ENCODE measurements around the gene AANAT. TPM values are rescaled to one million over a fixed set of nuclear protein-coding genes. Genes with fewer than 3 reads are reported as not detected.

The AANAT gene
- total RNA-seq, 2 experiments from 2014 or later: 0.36 TPM; not detected in 1

GRCh38 chr17:76485569-76485968, 18.2 kb downstream of the AANAT start:
- no peak overlapping the region for H3K4me3 Mint-ChIP-seq
- H3K27me3 Mint-ChIP-seq: no peaks in the 10 kb centered on the region
- peaks cover 2% of the 10 kb centered on the region for H3K36me3 Mint-ChIP-seq
- peaks cover 12% of the 10 kb centered on the region for H3K4me1 Mint-ChIP-seq
- no peak for DNase-seq
- H3K27ac Mint-ChIP-seq: no peak overlapping the region
- no peaks in the 10 kb centered on the region for H3K9me3 Mint-ChIP-seq

- peaks cover 2% of the 10 kb centered on the region for H3K36me3 Mint-ChIP-seq
- no peaks in the 10 kb centered on the region for H3K27me3 Mint-ChIP-seq
- no peaks in the 10 kb centered on the region for H3K9me3 Mint-ChIP-seq
- DNase-seq: no peak
- H3K4me1 Mint-ChIP-seq: peaks cover 13% of the 10 kb centered on the region
- no peak overlapping the region for H3K27ac Mint-ChIP-seq
- no peak overlapping the region for H3K4me3 Mint-ChIP-seq
Observed at GRCh38 chr17:76487451-76488192, 20.2 kb downstream of the AANAT start.

GRCh38 chr17:76490112-76490710, 22.8 kb downstream of the AANAT start:
- Mint-ChIP-seq H3K36me3 (peaks cover 2% of the 10 kb centered on the region), H3K27me3 (no peaks in the 10 kb centered on the region), H3K9me3 (no peaks in the 10 kb centered on the region), H3K4me3 (no peak overlapping the region), H3K27ac (peak overlapping the region; percentile 51), H3K4me1 (peaks cover 27% of the 10 kb centered on the region)
- DNase-seq: no peak

GRCh38 chr17:76491271-76492122, 24.1 kb downstream of the AANAT start:
- peaks cover 2% of the 10 kb centered on the region for H3K36me3 Mint-ChIP-seq
- DNase-seq: peak; percentile 30
- H3K27me3 Mint-ChIP-seq: no peaks in the 10 kb centered on the region
- no peaks in the 10 kb centered on the region for H3K9me3 Mint-ChIP-seq
- peak overlapping the region; percentile 88 for H3K27ac Mint-ChIP-seq
- peaks cover 26% of the 10 kb centered on the region for H3K4me1 Mint-ChIP-seq
- peak overlapping the region; percentile 76 for H3K4me3 Mint-ChIP-seq

GRCh38 chr17:76492123-76492988, 25.0 kb downstream of the AANAT start:
- Mint-ChIP-seq H3K9me3 (no peaks in the 10 kb centered on the region), H3K27ac (peak overlapping the region; percentile 88), H3K4me1 (peaks cover 27% of the 10 kb centered on the region), H3K36me3 (peaks cover 2% of the 10 kb centered on the region), H3K4me3 (peak overlapping the region; percentile 76), H3K27me3 (no peaks in the 10 kb centered on the region)
- peak; percentile 38 for DNase-seq

GRCh38 chr17:76492989-76493501, 25.6 kb downstream of the AANAT start:
- H3K27me3 Mint-ChIP-seq: no peaks in the 10 kb centered on the region
- no peaks in the 10 kb centered on the region for H3K9me3 Mint-ChIP-seq
- peak overlapping the region; percentile 88 for H3K27ac Mint-ChIP-seq
- H3K4me3 Mint-ChIP-seq: peak overlapping the region; percentile 76
- H3K36me3 Mint-ChIP-seq: no peaks in the 10 kb centered on the region
- peaks cover 29% of the 10 kb centered on the region for H3K4me1 Mint-ChIP-seq
- peak; percentile 67 for DNase-seq

- no peaks in the 10 kb centered on the region for H3K27me3 Mint-ChIP-seq
- H3K36me3 Mint-ChIP-seq: no peaks in the 10 kb centered on the region
- peaks cover 32% of the 10 kb centered on the region for H3K4me1 Mint-ChIP-seq
- no peaks in the 10 kb centered on the region for H3K9me3 Mint-ChIP-seq
- H3K4me3 Mint-ChIP-seq: peak overlapping the region; percentile 76
- DNase-seq: peak; percentile 36
- H3K27ac Mint-ChIP-seq: peak overlapping the region; percentile 88
Observed at GRCh38 chr17:76493505-76494167, 26.2 kb downstream of the AANAT start.

- Mint-ChIP-seq H3K4me1 (peaks cover 44% of the 10 kb centered on the region), H3K4me3 (no peak overlapping the region), H3K27me3 (no peaks in the 10 kb centered on the region), H3K9me3 (no peaks in the 10 kb centered on the region), H3K27ac (no peak overlapping the region), H3K36me3 (peaks cover 2% of the 10 kb centered on the region)
- DNase-seq: no peak
Observed at GRCh38 chr17:76495663-76496400, 28.4 kb downstream of the AANAT start.

- peaks cover 2% of the 10 kb centered on the region for H3K36me3 Mint-ChIP-seq
- no peak for DNase-seq
- H3K4me1 Mint-ChIP-seq: peaks cover 46% of the 10 kb centered on the region
- no peaks in the 10 kb centered on the region for H3K9me3 Mint-ChIP-seq
- no peaks in the 10 kb centered on the region for H3K27me3 Mint-ChIP-seq
- no peak overlapping the region for H3K4me3 Mint-ChIP-seq
- no peak overlapping the region for H3K27ac Mint-ChIP-seq
Observed at GRCh38 chr17:76496464-76496863, 29.1 kb downstream of the AANAT start.

- DNase-seq: no peak
- Mint-ChIP-seq H3K27ac (no peak overlapping the region), H3K4me1 (peaks cover 39% of the 10 kb centered on the region), H3K9me3 (no peaks in the 10 kb centered on the region), H3K36me3 (peaks cover 2% of the 10 kb centered on the region), H3K4me3 (no peak overlapping the region), H3K27me3 (no peaks in the 10 kb centered on the region)
Observed at GRCh38 chr17:76497699-76497978, 30.2 kb downstream of the AANAT start.

- H3K4me3 Mint-ChIP-seq: no peak overlapping the region
- H3K27ac Mint-ChIP-seq: peak overlapping the region; percentile 64
- no peak for DNase-seq
- no peaks in the 10 kb centered on the region for H3K27me3 Mint-ChIP-seq
- H3K4me1 Mint-ChIP-seq: peaks cover 33% of the 10 kb centered on the region
- peaks cover 2% of the 10 kb centered on the region for H3K36me3 Mint-ChIP-seq
- no peaks in the 10 kb centered on the region for H3K9me3 Mint-ChIP-seq
Observed at GRCh38 chr17:76497979-76498875, 30.8 kb downstream of the AANAT start.

- Mint-ChIP-seq H3K27ac (peak overlapping the region; percentile 64), H3K4me3 (no peak overlapping the region)
Observed at GRCh38 chr17:76498876-76499251, 31.5 kb downstream of the AANAT start.

GRCh38 chr17:76499267-76499667, 31.9 kb downstream of the AANAT start:
- no peak overlapping the region for H3K27ac Mint-ChIP-seq
- no peaks in the 10 kb centered on the region for H3K27me3 Mint-ChIP-seq
- H3K4me3 Mint-ChIP-seq: peak overlapping the region; percentile 34
- peaks cover 2% of the 10 kb centered on the region for H3K36me3 Mint-ChIP-seq
- H3K4me1 Mint-ChIP-seq: peaks cover 27% of the 10 kb centered on the region
- DNase-seq: no peak
- no peaks in the 10 kb centered on the region for H3K9me3 Mint-ChIP-seq

More at GRCh38 chr17:76498876-76499251, 31.5 kb downstream of the AANAT start:
- Mint-ChIP-seq H3K27me3 (no peaks in the 10 kb centered on the region), H3K4me1 (peaks cover 27% of the 10 kb centered on the region), H3K36me3 (peaks cover 2% of the 10 kb centered on the region), H3K9me3 (no peaks in the 10 kb centered on the region)
- DNase-seq: no peak

Data from activated naive CD8-positive, alpha-beta T cell treated with anti-CD3 and anti-CD28 coated beads for 36 hours (primary cell).